K562 (cell line): ENCODE measurements around the gene ZNF862. TPM values are rescaled to one million over a fixed set of nuclear protein-coding genes. Genes with fewer than 3 reads are reported as not detected.

Source experiments
- ARID3B ChIP-seq: fragments of 250-450 bp; sonication (Bioruptor Pico); IDR thresholded peaks from 2 replicates; pipeline ENCODE4 v1.4.0; 2020; ENCODE audit warnings: borderline replicate concordance
- BCL6 ChIP-seq: fragments of 250-450 bp; sonication (Bioruptor Pico); IDR thresholded peaks from 2 replicates; pipeline ENCODE4 v1.4.0; 2020
- FOXP4 ChIP-seq: sonication (generic); formaldehyde crosslinking; IDR thresholded peaks from 2 replicates; pipeline ENCODE4 v1.8.0; 2022; ENCODE audit warnings: mild to moderate bottlenecking, missing genetic modification reagents, borderline replicate concordance
- HDAC3 ChIP-seq: fragments of 450-650 bp; IDR thresholded peaks from 2 replicates; pipeline ENCODE4 v1.6.1; 2018; ENCODE audit warnings: borderline replicate concordance, mild to moderate bottlenecking, moderate library complexity; ENCODE audit not compliant: partially characterized antibody
- HNRNPL ChIP-seq: fragments of 200-400 bp; formaldehyde crosslinking; IDR thresholded peaks from 2 replicates; pipeline ENCODE4 v1.6.1; 2017; ENCODE audit warnings: low read depth, mild to moderate bottlenecking, low read length
- KDM1A ChIP-seq, 2 experiments: fragments of 450-650 bp; IDR thresholded peaks; 2 replicates each; pipeline ENCODE4 v1.6.1; 2016; ENCODE audit warnings: mild to moderate bottlenecking in 2 of 2
- NR1H2 ChIP-seq: sonication (generic); formaldehyde crosslinking; IDR thresholded peaks from 2 replicates; pipeline ENCODE4 v1.4.0; 2020; ENCODE audit warnings: mild to moderate bottlenecking, missing genetic modification reagents
- RFX5 ChIP-seq: IDR thresholded peaks from 2 replicates; pipeline ENCODE4 v1.6.1; 2011; ENCODE audit warnings: low read depth, mild to moderate bottlenecking, improper control_type of control experiment, low read length
- SP1 ChIP-seq: sonication (generic); formaldehyde crosslinking; IDR thresholded peaks from 2 replicates; pipeline ENCODE4 v1.8.1; 2022; ENCODE audit warnings: mild to moderate bottlenecking, missing genetic modification reagents
- ZBTB1 ChIP-seq: sonication (generic); formaldehyde crosslinking; IDR thresholded peaks from 2 replicates; pipeline ENCODE4 v1.8.1; 2023; ENCODE audit warnings: missing genetic modification reagents, low read depth, mild to moderate bottlenecking, borderline replicate concordance
- ZBTB40 ChIP-seq, 2 experiments: fragments of 450-650 bp in 1 of 2; sonication (generic) in 1 of 2; formaldehyde crosslinking in 1 of 2; IDR thresholded peaks; 2 replicates each; pipeline versions ENCODE4 v1.7.1 to v1.9.0; 2016 to 2022; ENCODE audit warnings: inconsistent platforms in 1 of 2, mild to moderate bottlenecking in 1 of 2, missing genetic modification reagents in 1 of 2
- ZFP36 ChIP-seq: fragments of 150-350 bp; IDR thresholded peaks from 2 replicates; pipeline ENCODE4 v1.6.1; 2018; ENCODE audit warnings: low read length, low read depth; ENCODE audit not compliant: partially characterized antibody
- ZNF253 ChIP-seq: fragments of 250-450 bp; sonication (Bioruptor Pico); conservative IDR thresholded peaks from 2 replicates; pipeline ENCODE4 v1.6.1; 2021; ENCODE audit warnings: mild to moderate bottlenecking
- ZNF274 ChIP-seq: IDR thresholded peaks from 2 replicates; pipeline ENCODE4 v1.6.1; 2011; ENCODE audit warnings: low read depth, mild to moderate bottlenecking, low read length, moderate library complexity, borderline replicate concordance
- polyA plus RNA-seq, 8 experiments: library from polyadenylated mRNA; depleted of rRNA in 4 of 8; stranded (reverse) in 5 of 8; unstranded in 3 of 8; fragments of >200 nt; fragmentation: Nextera tagmentation in 2 of 8; fragmentation: Illumina TruSeq in 1 of 8; extraction: Ambion mirVana in 2 of 8; extraction: Trizol in 1 of 8; gene quantifications; 2 replicates each; pipeline versions ENCODE4 v1.2.1 to v1.2.3, GENCODE V29; 2011 to 2014; ENCODE audit warnings: inconsistent platforms in 1 of 8, missing spikeins in 1 of 8
- total RNA-seq, 7 experiments: library from RNA; depleted of rRNA in 6 of 7; stranded (reverse); fragments of >200 nt in 6 of 7; fragmentation: Illumina TruSeq in 2 of 7; extraction: Trizol in 2 of 7; gene quantifications; 2 replicates each; pipeline versions ENCODE4 v1.2.1 to v1.2.3, GENCODE V29; 2011 to 2021; ENCODE audit warnings: low replicate concordance in 1 of 7

The ZNF862 gene
- total and polyA plus RNA-seq, 9 of the 15 experiments (the other 6 are each of a cell fraction or from before 2014, with no cell fraction given) = 1.1 to 3.9 (median 2.6) TPM

- TF ChIP-seq HNRNPL (no peak), ZNF274 (no peak), ARID3B (CRISPR knock-in tag) (peak; percentile 69; the same call in 1 of the 2 replicates), ZBTB1 (CRISPR knock-in tag) (peak; percentile 70; the same call in 1 of the 2 replicates), ZFP36 (no peak), SP1 (CRISPR knock-in tag) (peak; percentile 94), ZNF253 (CRISPR knock-in tag) (no peak), BCL6 (CRISPR knock-in tag) (no peak), RFX5 (peak; percentile 63; the same call in 1 of the 2 replicates), HDAC3 (no peak), NR1H2 (CRISPR knock-in tag) (no peak; the same call in 1 of the 2 replicates), ZBTB40 (IDR thresholded peaks at IDR 0.05) (peak; percentile 59), ZBTB40 (CRISPR knock-in tag; IDR thresholded peaks at IDR 0.05) (0 out of 2 replicates have a peak, but pooled peaks have one; percentile 8), FOXP4 (peak; percentile 90; the same call in 1 of the 2 replicates), KDM1A (IDR thresholded peaks at IDR 0.05) (peak in 1 of 2 experiments; percentile 70; a peak in 1 of 4 replicates)
Measured at GRCh38 chr7:149838224-149838991, at the start of gene ZNF862 (continued).
